HG03064 (cell line): ENCODE measurements around the gene ITIH2.
"Not testable (repeated sequence)": the region's sequence is repeated elsewhere in the genome, so short reads cannot be mapped to it uniquely, and the experiment has no call there.

Experiments used
- ATAC-seq: cut with Tn5 transposase; IDR thresholded peaks from one replicate; pipeline ENCODE4 v1.9.1; 2021; ENCODE audit warnings: low read depth; ENCODE audit not compliant: unreplicated experiment

The ITIH2 gene

DNA sequence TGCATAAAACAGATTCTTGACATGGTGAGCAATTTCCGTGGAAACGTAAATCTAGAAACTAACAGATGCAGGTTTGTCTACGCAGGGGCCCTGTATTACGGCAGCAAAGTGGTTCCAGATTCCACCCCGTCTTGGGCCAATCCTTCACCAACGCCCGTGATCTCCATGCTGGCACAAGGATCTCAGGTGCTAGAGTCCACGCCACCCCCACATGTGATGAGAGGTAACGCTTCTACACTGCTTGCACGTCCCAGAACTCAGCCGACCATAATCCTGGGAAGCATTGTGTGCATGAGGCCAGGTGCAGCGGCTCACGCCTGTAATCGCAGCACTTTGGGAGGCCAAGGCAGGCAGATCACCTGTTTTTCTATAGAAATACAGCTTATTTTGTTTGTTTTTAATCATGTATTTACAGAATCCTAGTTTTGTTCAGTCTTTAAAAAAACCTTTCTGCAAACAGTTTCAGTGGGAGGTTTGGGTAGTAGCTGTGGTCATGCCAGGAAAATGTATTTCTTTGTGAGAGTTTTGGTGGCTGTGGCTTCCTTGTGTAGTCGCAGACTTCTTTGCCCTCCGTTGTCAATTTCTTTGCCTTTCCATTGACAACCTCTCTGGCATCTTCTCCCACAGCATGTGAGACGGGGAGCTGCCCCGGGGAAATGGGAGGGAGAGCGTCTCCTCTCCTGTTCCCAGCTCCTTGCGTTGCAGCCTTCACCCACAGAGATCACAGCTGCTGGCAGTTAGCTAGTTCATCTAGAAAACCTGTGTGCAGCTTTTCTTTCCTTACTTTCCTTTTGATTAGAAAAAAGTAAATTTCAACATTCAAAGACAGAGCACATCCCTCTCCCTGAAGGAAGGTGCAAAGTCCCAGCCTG lies 35.7 kb downstream of the ITIH2 start:
- ATAC-seq = no peak

DNA sequence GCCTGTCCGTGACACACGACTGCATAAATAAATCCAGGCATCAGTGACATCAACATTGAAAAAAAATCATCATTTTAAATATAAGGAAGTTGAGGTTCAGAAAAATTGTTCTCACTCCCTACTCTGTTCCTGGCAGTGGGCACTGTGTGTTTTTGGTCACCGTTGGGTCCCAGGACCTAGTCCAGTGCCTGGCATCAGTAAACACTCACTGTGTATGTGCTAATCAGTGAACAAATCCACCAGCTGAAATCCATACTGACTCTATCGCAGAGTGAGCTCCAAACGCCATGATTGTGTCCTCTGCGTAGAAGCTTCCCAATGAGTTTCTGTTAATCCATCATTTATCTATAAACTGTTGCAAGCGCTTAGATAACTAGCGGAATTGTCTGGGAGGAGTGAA lies 41.2 kb downstream of the ITIH2 start:
- ATAC-seq = no peak

DNA sequence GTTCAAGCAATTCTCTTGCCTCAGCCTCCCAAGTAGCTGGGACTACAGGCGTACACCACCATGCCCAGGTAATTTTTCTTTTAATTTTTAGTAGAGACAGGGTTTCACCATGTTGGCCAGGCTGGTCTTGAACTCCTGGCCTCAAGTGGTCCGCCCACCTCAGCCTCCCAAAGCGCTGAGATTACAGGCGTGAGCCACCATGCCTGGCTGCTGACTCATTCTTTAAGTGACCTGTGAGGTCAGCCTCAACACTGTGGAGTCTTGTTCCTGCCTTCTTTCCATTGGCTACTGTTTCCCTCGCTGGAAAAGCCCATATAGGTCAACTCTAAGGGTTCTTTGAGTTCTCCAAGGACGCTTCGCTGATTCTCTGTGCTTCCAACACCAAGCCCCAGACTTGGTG lies 45.5 kb downstream of the ITIH2 start:
- ATAC-seq = not testable (repeated sequence)

DNA sequence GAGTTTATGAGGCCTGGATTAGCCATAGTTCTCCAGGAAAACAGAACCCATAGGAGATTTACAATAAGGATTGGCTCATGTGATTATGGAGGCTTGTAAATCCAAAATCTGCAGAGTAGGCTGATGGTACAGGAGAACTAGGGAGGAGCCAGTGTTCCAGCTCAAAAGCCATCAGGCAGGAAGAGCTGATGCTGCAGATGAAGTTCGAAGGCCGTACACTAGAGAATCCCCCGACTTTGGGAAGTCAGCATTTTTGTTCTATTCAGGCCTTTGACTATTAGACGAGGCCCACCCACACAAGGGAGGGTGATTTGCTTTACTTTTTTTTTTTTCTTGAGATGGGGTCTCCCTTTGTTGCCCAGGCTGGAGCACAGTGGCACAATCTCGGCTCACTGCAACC lies 47.1 kb downstream of the ITIH2 start:
- no peak for ATAC-seq

DNA sequence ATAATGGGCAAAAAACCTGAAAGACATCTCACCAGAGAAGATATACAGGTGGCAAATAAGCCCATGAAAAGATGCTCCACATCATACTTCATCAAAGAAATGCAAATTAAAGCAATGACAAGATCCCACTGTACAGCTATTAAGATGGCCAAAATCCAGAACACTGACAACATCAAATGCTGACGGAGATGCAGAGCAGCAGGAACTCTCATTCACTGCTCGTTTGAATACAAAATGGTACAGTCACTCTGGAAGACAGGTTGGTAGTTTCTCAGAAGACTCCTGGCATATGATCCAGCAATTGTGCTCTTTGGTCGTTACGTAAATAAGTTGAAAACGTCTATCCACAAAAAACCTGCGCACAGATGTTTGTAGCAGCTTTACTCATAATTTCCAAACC lies 49.1 kb downstream of the ITIH2 start:
- no peak for ATAC-seq

DNA sequence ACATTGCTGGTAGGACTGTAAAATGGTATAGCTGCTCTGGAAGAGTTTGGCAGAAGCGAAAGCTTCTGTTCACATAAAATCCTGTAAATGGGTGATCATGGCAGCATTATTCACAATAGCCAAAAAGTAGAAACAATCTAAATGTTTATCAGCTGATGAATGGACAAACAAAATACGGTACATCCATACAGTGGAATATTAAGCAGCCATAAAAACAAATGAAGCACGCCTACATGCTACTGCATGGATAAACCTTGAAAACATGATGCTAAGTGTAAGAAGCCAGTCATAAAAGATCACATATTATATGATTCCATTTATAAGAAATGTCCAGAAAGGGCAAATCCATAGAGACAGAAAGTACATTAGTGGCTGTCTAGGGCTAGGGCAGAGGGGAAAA lies 52.0 kb downstream of the ITIH2 start:
- no peak for ATAC-seq

DNA sequence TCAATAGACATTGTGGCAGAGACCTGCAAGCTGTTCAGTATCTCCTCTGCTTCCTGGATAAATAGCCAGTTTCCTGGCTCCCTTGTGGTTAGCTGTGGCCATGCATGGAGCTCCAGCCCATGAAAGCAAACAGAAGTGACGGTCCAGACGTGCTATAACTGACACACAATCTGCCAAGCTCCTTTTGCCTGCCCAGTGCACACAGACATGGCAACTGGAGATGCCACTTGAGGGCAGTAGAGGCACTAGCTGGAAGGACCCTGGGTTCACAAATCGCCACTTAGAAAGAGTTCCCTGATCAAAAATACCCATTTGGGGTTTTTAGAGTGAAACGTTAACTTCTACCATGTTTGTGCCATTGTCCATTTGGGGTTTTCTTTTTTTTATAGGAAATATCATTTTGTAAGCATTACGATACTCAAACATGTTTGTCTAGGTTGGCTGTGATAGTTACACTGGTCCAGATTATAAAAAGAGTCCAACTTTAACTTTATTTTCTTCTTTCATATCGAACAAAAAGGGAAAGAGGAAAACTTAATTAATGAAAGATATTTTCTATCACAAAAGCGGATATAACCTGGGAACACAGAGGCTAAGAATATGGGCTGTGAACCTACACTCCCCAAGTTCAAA lies 53.4 kb downstream of the ITIH2 start:
- no peak for ATAC-seq

DNA sequence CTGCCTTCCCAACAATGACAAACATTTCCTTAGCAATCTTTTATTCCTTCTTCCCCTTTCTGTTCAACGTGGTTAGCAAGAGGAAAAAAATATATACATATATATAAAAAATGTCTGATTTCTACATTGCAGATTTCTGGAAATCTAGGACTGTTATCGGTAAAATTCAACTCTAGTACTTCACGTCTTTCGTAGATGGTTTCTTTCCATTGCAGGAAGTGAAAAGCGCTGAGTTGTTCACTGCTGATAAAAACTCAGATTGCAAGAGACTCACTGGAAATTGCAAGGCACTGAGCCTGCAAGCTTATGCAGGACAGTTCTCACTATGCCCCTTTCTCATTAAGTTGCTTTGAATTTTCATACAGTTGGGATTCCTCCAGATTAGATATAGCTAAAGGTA lies 60.8 kb downstream of the ITIH2 start:
- no peak for ATAC-seq

DNA sequence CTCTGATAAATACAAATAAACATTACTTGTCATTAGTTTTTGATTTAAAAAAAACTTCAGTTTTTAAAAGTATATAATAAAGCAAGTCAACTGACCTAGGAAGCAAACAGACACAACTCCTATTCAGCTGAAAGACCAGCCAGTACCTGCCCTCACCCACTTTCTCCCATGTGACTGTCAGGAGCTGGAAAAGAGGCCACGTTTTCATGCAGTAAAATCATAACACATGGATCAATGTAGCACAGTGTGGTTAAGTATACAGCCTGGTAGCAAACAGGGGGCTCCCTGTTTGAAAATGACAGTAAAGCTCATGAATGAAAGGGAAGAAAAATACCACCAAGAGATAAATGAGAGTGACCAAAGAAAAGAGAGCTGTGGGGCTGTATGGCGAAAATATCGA lies 63.1 kb downstream of the ITIH2 start:
- ATAC-seq = no peak

DNA sequence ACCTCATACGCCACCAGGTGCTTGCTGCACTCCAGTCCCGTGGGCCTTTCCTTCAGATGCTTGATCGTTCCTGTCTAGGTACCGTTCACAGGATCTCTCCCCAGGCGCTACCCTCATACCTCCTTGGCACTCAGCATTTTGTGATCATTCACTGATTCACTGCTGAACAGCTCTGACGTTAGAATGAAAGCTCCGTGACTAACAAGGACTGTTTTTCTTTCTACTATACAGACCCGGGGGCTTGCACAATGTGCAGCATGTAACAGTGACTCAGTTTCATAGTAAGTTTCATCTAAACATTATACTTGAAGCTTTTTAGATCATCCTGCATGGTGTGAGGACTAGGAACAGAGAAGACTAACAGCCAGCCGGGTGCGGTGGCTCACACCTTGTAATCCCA lies 64.1 kb downstream of the ITIH2 start:
- ATAC-seq = no peak

DNA sequence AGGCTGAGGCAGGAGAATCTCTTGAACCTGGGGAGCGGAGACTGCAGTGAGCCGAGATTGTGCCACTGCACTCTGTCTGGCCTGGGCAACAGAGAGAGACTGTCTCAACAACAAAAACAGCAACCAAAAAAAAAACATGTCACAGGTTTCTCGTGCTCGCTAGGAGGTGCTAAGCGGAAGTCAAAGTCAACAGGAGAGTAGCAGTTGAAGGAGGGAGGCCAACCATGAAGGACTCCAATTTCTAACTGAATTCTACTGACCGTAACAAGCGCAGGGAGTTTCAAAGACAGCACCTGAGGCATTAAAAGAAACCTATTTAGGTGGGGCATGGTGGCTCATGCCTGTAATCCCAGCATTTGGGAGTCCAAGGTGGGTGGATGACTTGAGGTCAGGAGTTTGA lies 65.3 kb downstream of the ITIH2 start:
- ATAC-seq = no peak

DNA sequence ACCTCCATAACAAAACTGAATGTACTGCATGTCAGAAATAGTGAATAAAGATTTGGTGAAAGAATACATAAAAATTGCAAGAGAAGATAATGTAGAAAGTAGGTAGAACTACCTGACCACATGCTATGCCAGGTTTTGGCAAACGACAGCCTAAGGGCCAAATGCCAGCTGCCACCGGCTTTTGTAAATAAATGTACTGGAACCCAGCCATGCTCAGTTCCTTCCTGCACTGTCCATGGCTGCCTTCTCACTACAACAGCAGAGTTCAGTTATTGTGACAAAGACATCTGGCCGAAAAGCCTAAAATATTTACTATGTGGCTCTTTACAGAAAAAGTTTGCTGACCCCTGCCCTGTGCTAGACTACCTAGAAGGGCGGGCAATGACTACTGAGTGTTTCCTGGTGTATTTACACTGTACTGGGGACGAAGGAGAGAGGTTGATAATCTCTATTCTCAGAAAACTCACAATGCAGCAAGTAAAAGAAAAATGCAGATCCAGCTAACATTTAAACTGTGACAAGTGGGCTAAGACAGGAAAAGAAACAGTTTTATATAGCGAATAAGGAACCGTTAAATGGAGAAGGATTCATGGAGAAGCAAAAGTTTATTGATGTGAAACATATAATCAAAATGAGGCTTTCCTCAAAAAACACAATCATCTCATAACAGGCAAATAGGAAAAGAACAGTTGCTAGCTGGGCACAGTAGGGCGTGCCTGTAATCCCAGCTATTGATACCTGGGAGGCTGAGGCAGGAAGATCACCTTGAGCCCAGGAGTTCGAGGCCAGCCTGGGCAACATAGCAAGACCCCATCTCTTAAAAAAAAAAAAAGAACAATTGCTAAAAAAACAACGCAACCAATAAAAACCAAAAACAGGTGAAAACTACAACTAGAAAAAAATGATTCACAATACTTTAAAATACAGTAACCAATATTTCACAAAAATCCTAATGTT lies 71.0 kb downstream of the ITIH2 start:
- ATAC-seq = no peak

DNA sequence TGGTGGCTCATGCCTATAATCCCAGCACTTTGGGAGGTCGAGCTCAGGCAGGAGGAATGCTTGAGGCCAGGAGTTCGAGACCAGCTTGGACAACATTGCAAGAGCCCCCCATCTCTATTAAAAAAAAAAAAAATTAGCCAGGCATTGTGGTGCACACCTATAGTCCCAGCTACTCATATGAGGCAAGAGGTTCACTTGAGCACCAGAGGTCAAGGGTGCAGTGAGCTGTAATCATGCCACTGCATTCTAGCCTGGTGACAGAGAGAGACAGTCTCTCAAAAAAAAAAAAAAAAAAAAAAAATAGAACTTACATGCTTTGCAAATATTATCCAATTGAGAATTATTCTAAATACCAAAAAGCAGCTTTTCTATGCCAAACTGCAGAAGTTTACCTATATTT lies 73.7 kb downstream of the ITIH2 start:
- no peak for ATAC-seq

DNA sequence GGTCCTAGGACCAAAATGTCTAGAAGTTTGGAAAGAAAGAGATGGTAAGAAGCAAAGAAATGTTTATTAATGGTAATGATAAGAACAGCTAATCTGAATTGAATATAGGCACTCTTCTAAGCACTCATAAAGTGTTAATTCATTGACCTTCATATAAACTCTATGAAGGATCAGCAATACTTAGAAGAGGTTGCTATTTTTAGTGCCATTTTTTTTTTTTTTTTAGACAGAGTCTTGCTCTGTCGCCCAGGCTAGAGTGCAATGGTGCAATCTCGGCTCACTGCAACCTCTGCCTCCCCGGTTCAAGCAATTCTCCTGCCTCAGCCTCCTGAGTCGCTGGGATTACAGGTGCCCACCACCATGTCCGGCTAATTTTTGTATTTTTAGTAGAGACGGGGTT lies 79.1 kb downstream of the ITIH2 start:
- not testable (repeated sequence) for ATAC-seq

DNA sequence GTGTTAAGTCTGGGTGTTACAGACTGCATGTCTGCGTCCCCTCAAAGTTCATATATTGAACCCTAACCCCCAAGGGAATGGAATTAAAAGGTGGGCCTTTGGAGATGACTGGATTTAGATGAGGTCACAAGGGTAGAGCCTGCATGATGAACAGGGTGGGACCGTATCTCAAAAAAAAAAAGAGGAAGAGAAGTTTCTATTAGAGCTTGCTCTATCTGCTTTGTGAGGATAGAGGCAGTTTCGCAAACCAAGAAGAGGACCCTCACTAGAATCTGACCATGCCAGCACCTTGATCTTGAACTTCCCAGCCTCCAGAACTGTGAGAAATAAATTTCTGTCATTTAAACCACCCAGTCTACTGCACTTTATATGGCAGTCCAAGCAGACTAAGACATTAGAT lies 83.3 kb downstream of the ITIH2 start:
- ATAC-seq = no peak

DNA sequence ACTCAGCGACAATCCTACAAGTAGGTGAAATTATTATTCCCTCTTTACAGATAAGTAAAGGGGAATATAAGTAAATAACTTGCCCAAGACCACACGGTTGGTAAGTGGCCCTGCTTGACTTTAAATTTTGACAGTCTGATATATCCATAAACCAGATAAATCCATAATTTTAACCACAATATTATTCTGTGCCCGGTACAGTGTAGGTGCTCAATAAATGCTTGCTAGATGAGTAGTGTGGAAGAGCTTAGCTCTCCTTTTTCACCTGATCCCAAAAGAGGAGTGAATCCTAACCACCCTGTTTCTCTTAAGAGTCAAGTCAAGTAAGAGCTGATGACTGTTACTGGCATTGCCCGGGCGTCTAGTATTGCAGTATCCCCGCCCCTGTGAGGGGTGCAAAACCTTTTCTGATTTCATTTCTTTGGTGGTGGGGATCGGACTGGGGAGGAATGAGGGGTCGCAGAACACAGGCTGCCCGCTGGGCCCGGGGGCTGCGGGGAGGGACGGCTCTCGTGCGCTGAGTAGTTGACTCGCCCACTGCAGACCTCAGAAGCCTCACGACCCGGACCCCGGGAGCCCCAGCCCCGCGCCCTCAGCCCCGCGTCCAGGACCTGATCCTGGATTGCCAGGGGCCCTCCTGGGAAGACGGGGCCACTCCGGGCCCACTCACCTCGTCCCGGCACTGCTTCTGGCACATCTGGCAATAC lies 84.2 kb downstream of the ITIH2 start:
- peak; percentile 20 for ATAC-seq

DNA sequence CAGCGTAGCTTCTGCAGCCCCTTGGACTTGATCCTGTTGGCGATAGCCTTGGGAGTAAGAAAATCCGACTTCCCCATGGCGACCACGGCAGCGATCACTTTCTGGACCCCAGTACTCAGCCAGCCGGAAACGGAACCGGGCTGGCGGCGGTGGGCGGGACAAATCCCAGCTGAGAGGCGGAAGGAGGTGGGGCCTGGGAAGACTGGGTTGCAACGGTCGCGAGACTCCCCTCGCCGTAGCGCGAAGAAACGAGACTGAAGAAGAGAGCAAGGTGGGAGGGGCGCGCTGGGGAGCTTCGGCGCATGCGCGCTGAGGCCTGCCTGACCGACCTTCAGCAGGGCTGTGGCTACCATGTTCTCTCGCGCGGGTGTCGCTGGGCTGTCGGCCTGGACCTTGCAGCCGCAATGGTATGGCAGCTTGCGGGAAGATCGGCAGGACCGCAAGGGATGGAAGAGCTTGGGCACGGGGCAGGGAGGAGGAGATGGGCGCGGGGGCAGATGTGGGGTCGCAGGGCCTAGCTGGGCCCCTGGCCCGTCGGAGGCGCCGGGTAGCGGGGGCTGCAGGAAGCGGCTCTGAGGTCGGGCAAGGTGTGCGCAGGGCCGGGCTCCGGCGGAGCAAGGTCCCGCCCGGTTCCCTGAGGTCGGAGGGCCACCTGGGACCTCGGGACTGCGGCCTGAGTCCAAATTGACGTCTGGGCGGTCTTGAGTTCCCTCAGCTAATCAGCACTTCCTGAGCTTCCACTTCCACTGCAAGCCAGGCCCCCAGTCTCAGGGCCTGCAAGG lies 84.9 kb downstream of the ITIH2 start, which contains the start of the genes ATP5F1C and KIN:
Gene ATP5F1C, plus strand, starts transcription at position 321 of the 782 bp plus-strand sequence. Its CDS starts 31 bp downstream, at position 352.
Gene KIN, minus strand, starts transcription at position 137 of the 782 bp plus-strand sequence. Its CDS starts 60 bp downstream, at position 77.
- peak; percentile 92 for ATAC-seq

DNA sequence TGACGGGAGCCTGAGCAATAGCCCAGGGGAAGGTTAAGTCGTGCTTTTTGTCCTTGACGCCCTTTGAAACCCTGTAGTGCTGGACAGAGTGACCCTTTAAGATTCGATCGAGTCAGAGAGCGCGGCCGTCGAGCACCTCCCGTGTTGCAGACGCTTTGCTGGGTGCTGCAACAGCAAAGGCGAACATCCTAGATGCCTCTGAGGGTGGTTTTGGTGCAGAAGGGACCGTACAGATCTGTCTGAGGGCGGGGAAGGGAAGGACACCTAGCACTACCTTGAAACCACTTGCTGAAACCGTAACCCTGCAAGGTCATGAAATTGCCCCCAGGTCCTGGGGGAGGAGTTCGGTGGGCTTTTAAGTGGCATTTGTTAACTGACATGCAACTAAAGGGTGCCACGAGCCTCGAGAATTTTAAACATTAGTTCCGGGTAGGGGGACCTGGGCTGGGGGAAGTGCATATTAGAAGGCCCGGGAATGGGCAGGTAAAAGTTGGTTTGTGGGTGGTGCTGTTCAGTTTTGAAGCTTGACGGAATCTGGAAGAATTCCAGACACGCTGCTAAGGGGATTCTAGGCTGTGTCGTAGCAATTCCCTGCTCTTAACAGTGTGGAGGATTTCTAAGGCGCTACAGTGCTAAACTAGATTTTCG lies 85.6 kb downstream of the ITIH2 start:
- ATAC-seq = peak; percentile 7

DNA sequence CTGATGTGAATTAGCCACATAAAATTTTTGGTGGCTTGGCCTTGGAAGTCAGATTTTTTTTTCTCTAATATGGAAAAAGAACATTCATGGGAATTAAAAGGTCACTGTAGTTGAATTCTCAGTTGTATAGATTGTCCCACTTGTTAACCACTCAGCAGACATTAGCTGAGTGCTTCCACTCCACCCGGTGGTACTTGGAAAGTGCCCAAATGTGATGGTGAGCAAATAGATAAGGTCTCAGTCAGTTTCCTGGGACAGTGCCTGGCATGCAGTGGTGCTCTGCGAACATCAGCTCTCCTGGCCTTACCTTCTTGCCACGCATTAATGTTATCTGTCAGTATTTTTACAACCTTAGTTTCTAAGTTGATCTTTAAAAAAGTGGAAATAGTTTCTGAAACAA lies 86.3 kb downstream of the ITIH2 start:
- no peak for ATAC-seq
